Kidney (tissue), 14 donors: ENCODE results near the gene KIRREL3. TPM values are rescaled to one million over a fixed set of nuclear protein-coding genes. Genes with fewer than 3 reads are reported as not detected.
A peak's percentile ranks its signal among the peaks of the same experiment; 100 is the strongest.

Experiments
- DNase-seq, 5 donors: peaks; one replicate each; pipeline ENCODE4 v3.0.0-alpha.2; 2013 to 2020
- FAIRE-seq: peaks from 2 replicates; lab custom pipeline; 2012; peaks lifted over from hg19 to GRCh38; lab: Jason Lieb, UNC
- H3K27ac ChIP-seq, 2 donors: one replicate each; pipeline ENCODE4 v1.7.0; 2013; ENCODE audit warnings: low read depth in 2 of 2, low read length in 2 of 2, inconsistent platforms in 1 of 2
- H3K27me3 ChIP-seq: one replicate; pipeline ENCODE4 v1.7.1; 2013; ENCODE audit warnings: low read length, inconsistent platforms; ENCODE audit not compliant: control insufficient read depth, insufficient read depth
- H3K36me3 ChIP-seq, 3 donors: one replicate each; pipeline versions ENCODE4 v1.7.0 to v1.7.1; 2013; ENCODE audit warnings: low read length in 3 of 3, control low read depth in 1 of 3, inconsistent platforms in 1 of 3; ENCODE audit not compliant: insufficient read depth in 3 of 3, control insufficient read depth in 2 of 3
- H3K4me1 ChIP-seq, 3 donors: one replicate each; pipeline versions ENCODE4 v1.7.0 to v1.7.1; 2013; ENCODE audit warnings: low read length in 3 of 3, inconsistent platforms in 1 of 3, low read depth in 1 of 3; ENCODE audit not compliant: control insufficient read depth in 2 of 3, insufficient read depth in 2 of 3
- H3K4me3 ChIP-seq, 3 donors: one replicate each; pipeline versions ENCODE4 v1.7.0 to v1.8.1; 2013; ENCODE audit warnings: low read length in 3 of 3, control low read depth in 1 of 3, inconsistent platforms in 1 of 3
- H3K9ac ChIP-seq, 3 donors: one replicate each; pipeline versions ENCODE4 v1.7.0 to v1.7.1; 2013; ENCODE audit warnings: low read length in 3 of 3, control low read depth in 1 of 3, inconsistent platforms in 1 of 3
- H3K9me3 ChIP-seq, 3 donors: one replicate each; pipeline versions ENCODE4 v1.7.0 to v1.7.1; 2013; ENCODE audit warnings: low read length in 3 of 3, control low read depth in 1 of 3, inconsistent platforms in 1 of 3; ENCODE audit not compliant: control insufficient read depth in 2 of 3, insufficient read depth in 1 of 3
- CTCF ChIP-seq: IDR thresholded peaks from 3 replicates; pipeline ENCODE4 v1.5.1; 2012; ENCODE audit warnings: mild to moderate bottlenecking, moderate library complexity, borderline replicate concordance; ENCODE audit not compliant: insufficient read depth; ENCODE audit errors: extremely low read depth
- intact Hi-C: fragments of 100-400 bp; cut with DNase I; formaldehyde crosslinking; loops from one replicate; pipeline ENCODE4 v1.11.1; 2022
- polyA plus RNA-seq: library from polyadenylated mRNA; stranded (reverse); fragments of 350-450 nt; fragmentation: Illumina TruSeq; extraction: RNeasy Lipid Tissue Mini Kit (QIAGEN cat#74804); gene quantifications from one replicate; pipeline ENCODE4 v1.2.3, GENCODE V29; 2014; ENCODE audit warnings: low read depth, low replicate concordance; ENCODE audit not compliant: insufficient read depth
- total RNA-seq: library from RNA; stranded (reverse); fragmentation: NEBNext Ultra II Directional; extraction: Animal tissue kit (Norgen Biotek cat#: 25700); gene quantifications from one replicate; pipeline ENCODE4 v1.2.1, GENCODE V29; 2021
- donor health status: control.
- donor health status: control.
- donor health status: control.
- donor health status: control.
- donor health status: control.
- donor health status: DM: yes; HTN: yes; CAD: no.
- donor health status: Normal renal cell carcinoma (clear cell type).

KIRREL3 gene
- total and polyA plus RNA-seq, 2 donors from 2014 or later = 0.19 to 0.22 TPM

DNA sequence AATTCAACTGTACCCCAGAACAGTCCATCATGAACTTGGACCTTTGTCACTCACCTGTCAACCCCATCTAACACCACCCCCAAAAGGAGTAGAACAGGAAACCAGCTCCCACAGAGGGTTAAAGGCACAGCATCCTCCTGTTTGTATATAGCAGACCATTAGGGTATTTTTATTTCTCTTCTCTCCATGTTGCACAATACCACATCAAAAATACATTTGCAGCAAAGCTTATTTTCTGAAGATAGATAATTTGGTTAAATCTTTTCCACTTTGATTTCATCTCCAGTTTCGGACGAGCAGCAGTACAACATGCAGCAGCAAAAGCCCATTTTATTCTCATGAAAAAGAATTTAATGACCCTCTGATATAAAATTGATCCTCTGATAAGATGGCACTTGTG lies 103.1 kb downstream of the KIRREL3 start:
- Histone ChIP-seq H3K27ac (no peak overlapping the region), H3K9me3 (peaks cover 0 to 8% (median 0%) of the 10 kb centered on the region in 3 donors), H3K4me1 (no peaks in the 10 kb centered on the region), H3K4me3 (no peak overlapping the region), H3K36me3 (no peaks in the 10 kb centered on the region), H3K9ac (no peak overlapping the region), H3K27me3 (no peaks in the 10 kb centered on the region)
- no peak for FAIRE-seq
- TF ChIP-seq CTCF = no peak
- intact Hi-C loops = no loop called here
- DNase-seq = no peak

- Histone ChIP-seq H3K9me3 (peaks cover 0 to 8% (median 0%) of the 10 kb centered on the region in 3 donors), H3K9ac (no peak overlapping the region), H3K36me3 (no peaks in the 10 kb centered on the region), H3K4me1 (no peaks in the 10 kb centered on the region), H3K27me3 (no peaks in the 10 kb centered on the region), H3K4me3 (no peak overlapping the region), H3K27ac (no peak overlapping the region)
- TF ChIP-seq CTCF = no peak
- no peak for DNase-seq
- intact Hi-C loops = no loop called here
- FAIRE-seq = no peak
Observed at GRCh38 chr11:126896025-126896424, 104.5 kb downstream of the KIRREL3 start.

- no peak for TF ChIP-seq CTCF
- Histone ChIP-seq H3K27me3 (no peaks in the 10 kb centered on the region), H3K9me3 (peaks cover 0 to 8% (median 0%) of the 10 kb centered on the region in 3 donors), H3K27ac (no peak overlapping the region), H3K9ac (no peak overlapping the region), H3K4me1 (no peaks in the 10 kb centered on the region), H3K36me3 (no peaks in the 10 kb centered on the region), H3K4me3 (no peak overlapping the region)
- DNase-seq = no peak
- FAIRE-seq = no peak
- intact Hi-C loops = no loop called here
Observed at GRCh38 chr11:126893796-126894195, 106.8 kb downstream of the KIRREL3 start.

DNA sequence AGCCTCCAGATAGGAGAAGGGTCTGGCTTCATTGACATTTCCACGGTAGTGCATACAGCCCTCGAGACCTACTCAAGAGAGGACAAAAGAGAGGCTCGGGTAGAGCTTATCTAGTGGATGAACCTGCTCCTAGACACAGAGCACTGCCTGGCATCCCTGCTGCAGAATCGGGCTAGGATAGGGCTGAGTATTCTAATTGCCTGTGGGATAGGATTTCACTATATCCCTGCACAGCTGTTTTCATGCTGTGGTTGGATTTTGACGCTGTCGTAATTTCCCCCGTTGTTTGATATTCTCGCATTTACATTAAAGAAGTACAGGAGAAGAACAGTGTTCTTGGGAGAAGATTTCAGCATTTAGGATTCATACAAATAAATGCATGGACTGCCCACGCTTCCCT lies 107.8 kb downstream of the KIRREL3 start:
- Histone ChIP-seq H3K36me3 (no peaks in the 10 kb centered on the region), H3K4me1 (no peaks in the 10 kb centered on the region), H3K9me3 (peaks cover 0 to 8% (median 0%) of the 10 kb centered on the region in 3 donors), H3K27me3 (no peaks in the 10 kb centered on the region), H3K4me3 (no peak overlapping the region), H3K27ac (no peak overlapping the region), H3K9ac (no peak overlapping the region)
- TF ChIP-seq CTCF = no peak
- FAIRE-seq (no peak), DNase-seq (peak in 1 of 5 donors; percentile 21)
- intact Hi-C loops = no loop called here
